Measurements from ENCODE around the gene NEUROG2.

GRCh38 chr4:112546476-112546875 lies 30.5 kb upstream of the NEUROG2 start:
- TF ChIP-seq POLR2A (IDR thresholded peaks at IDR 0.05; ENCODE audit: low read length) (no peak), GATA1 (IDR thresholded peaks at IDR 0.05; ENCODE audit: low read depth, low read length) (no peak)
